ENCODE data around the gene FAM47C. TPM values are rescaled to one million over a fixed set of nuclear protein-coding genes. Genes with fewer than 3 reads are reported as not detected.

The FAM47C gene
- total RNA-seq, 1 donor from 2014 or later, result not detected

- Mint-ChIP-seq H3K27ac (ENCODE audit: unreplicated experiment) (no peak overlapping the region), H3K9me3 (ENCODE audit: unreplicated experiment) (no peaks in the 10 kb centered on the region), H3K4me3 (ENCODE audit: unreplicated experiment) (no peak overlapping the region), H3K4me1 (ENCODE audit: unreplicated experiment) (no peaks in the 10 kb centered on the region), H3K36me3 (ENCODE audit: unreplicated experiment) (no peaks in the 10 kb centered on the region), H3K27me3 (ENCODE audit: unreplicated experiment) (no peaks in the 10 kb centered on the region)
- no peak for DNase-seq (ENCODE audit: extremely low spot score, unreplicated experiment)
- peak; percentile 48 for TF ChIP-seq CTCF (IDR thresholded peaks at IDR 0.05)
Measured at GRCh38 chrX:37060999-37061398, 52.8 kb downstream of the FAM47C start.

All from osteocyte (in vitro differentiated cells).